SKM-1 treated with dmso at 0.1 percent for 144 hours (cell line): ENCODE measurements around the gene COL9A2.
"Not testable (repeated sequence)": the region's sequence is repeated elsewhere in the genome, so short reads cannot be mapped to it uniquely, and the experiment has no call there.

Source experiments
- DNase-seq: peaks from one replicate; lab custom pipeline; 2025; ENCODE audit not compliant: unreplicated experiment; lab: John Stamatoyannopoulos, UW

Gene COL9A2

GRCh38 chr1:40316595-40317393, at the start of gene COL9A2:
COL9A2 (minus strand) TSS chr1:40317286; CDS start chr1:40317197, 89 bp downstream.
- no peak for DNase-seq

DNA sequence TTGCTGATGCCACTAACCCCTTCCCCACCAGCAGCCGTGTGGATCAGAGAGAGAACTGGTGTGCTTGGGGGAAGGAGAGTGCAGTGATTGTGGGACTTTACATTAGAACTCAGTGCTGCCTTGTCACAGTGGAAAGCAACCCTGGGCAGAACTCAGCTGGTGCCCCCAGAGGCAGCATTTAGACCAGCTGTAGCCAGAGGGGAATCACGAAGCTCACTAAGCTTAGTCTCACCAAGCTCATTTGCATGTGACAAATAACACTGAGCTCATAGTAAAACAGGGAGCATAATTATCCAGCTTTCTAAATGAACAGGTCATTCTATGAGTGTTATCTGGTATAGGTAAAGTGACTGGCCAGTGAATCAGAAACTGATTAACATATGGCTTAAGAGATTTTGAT, 46.6 kb upstream of the COL9A2 start:
- DNase-seq, result no peak

- DNase-seq, result no peak
Measured at GRCh38 chr1:40362699-40363098, 45.6 kb upstream of the COL9A2 start.

DNA sequence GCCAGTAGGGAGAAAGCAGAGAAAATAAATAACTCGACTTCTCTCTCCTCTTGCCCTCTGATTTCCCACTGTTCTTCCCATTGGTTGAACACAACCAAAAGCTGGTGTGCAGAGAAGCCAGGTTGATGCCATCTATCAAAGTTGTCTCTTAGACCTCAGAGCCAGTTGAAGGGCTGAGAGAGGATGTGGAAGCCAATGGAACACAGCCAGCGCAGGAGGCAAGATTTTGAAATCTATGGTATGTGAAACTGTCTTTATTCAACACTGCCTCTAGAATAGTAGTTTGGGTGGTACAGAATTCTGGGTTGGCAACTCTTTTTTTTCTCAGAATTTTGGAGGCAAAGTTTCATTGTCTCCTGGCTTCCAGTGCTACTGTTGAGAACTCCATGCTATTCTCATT, 45.1 kb upstream of the COL9A2 start:
- no peak for DNase-seq

GRCh38 chr1:40361637-40362036, 44.6 kb upstream of the COL9A2 start:
- DNase-seq, result no peak

DNA sequence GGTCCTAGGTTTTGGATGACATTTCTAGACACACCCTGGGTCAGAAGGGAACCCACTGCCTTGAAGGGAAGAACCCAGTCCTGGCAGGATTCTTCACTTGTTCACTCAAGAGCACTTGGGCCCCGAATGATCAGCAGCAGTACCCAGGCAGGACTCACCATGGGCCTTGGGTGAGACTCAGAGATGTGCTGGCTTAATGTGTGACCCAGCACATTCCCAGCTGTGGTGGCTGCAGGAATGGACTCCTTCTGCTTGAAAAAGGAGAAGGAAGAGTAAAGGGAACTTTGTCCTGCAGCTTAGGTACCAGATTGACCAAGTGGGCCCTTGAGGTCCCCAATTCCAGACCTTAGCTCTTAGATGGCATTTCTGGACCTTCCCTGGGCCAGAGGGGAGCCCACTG, 44.1 kb upstream of the COL9A2 start:
- DNase-seq, result no peak

GRCh38 chr1:40360631-40361030, 43.5 kb upstream of the COL9A2 start:
- no peak for DNase-seq

DNA sequence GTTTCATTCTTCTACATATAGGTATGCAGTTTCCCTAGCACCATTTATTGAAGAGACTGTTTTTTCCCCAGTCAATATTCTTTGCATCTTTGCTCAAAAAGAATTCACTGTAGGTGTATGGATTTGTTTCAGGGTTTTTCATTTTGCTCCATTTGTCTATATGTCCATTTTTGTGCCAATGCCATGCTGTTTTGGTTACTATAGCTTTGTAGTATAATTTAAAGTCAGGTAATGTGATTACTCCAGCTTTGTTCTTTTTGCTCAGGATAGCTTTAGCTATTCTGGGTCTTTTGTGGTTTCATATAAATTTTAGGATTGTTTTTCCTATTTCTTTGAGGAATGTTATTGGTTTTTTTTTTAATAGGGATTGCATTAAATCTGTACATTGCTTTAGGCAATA, 40.5 kb upstream of the COL9A2 start:
- DNase-seq, result no peak

- no peak for DNase-seq
Measured at GRCh38 chr1:40353082-40353481, 36.0 kb upstream of the COL9A2 start.

DNA sequence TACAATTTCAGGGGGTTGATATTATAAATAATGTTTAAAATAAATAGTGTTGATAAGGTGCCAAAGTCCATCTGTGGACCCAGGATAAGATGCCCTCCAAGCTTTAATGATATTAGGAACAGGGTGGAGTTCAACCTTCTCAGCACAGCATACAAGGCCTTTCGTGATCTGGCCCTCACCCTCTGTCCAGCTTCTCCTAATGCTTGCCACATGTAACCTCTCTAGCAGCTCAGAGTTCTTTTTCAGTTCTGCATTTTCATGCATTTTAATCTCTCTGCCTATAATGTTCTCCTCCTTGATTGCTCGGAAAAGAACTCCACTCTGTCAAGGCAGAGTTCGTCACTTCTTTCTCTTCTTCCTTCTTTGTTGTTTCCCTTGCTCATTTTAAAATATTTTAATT, 35.0 kb upstream of the COL9A2 start:
- DNase-seq, result peak; percentile 34

DNA sequence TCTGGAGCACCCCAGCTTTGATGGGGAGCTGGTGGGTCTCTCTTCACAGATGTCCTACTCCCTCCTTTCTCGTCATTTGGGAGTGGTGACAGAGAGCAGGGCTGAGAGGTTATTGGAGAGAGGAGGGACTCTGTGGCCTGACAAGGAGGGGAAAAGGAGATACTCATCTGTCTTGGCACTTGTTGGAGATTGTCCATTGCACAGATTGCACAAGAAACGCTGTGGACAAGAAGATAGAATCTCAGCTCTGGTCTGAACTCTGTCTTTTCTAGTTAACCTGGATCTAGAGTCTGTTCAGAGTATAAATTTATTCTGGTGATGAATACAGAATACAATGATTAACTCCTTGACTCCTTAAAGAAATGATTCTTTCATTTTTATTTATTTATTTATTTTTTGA, 34.0 kb upstream of the COL9A2 start:
- no peak for DNase-seq

GRCh38 chr1:40350391-40350790, 33.3 kb upstream of the COL9A2 start:
- DNase-seq, result no peak

- peak; percentile 49 for DNase-seq
Measured at GRCh38 chr1:40344597-40344996, 27.5 kb upstream of the COL9A2 start.

- not testable (repeated sequence) for DNase-seq
Measured at GRCh38 chr1:40342381-40342717, 25.3 kb upstream of the COL9A2 start.

- DNase-seq, result no peak
Measured at GRCh38 chr1:40341491-40342380, 24.6 kb upstream of the COL9A2 start.

DNA sequence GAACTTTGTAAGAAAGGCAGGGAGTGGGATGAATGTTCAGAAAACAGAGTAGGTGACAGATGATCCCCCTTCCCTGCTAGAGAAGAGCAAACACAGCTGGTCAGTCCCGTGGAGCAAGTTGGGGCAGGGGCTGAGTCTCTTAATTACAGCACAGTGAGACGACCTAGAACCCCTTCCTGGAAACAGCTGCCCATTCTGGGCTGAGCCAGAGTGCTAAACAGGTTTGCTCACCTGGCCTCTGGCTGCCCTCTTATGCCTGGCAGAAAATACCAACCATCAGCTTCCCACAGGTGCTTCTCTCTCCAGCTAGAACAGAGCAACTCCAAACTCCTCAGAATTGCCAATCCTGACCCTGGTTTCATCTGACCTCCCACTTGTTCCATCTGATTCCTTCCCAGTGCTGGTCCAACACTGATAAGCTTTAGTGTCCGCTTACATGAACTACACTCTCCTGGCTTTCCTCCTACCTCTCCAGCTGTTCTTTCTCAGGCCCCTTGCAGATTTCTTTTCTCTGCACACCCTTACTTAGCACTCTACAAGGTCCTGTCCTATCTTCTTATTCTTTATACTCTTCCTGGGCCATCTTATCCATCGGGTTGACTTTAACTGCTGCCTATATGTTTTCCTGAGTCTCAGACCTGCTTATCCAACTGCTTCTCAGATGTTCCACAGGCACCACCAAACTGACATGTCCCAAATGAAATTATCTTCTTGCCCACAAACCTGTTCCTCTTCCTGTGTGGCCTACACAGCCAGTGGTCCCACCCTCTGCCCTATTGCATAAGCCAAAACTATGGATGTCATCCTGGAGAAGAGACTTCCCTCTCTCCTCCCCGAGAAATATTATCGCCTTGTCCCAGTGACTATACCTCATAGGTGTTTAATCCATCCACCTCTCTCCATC, 22.6 kb upstream of the COL9A2 start:
- no peak for DNase-seq

- DNase-seq, result peak; percentile 54
Measured at GRCh38 chr1:40338745-40339419, 21.8 kb upstream of the COL9A2 start.

GRCh38 chr1:40337443-40337842, 20.4 kb upstream of the COL9A2 start:
- no peak for DNase-seq

DNA sequence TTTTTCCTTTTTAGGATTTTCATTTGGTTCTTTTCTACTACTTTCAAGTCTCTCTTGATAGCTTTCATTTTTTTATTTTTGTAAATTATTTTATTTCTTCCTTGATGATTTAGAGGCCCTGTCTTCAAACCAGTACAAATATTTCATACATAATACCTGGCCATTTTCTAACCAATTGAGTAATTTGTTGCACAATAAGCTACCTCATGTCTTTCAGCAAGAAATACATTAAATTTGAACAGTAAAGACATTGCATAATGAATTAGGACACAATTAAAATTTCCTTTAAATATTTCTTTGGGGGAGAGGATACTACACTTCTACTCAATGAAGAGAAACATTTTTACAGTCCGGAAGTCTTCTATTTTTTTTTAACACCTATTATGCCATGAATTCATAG, 15.6 kb upstream of the COL9A2 start:
- no peak for DNase-seq

DNA sequence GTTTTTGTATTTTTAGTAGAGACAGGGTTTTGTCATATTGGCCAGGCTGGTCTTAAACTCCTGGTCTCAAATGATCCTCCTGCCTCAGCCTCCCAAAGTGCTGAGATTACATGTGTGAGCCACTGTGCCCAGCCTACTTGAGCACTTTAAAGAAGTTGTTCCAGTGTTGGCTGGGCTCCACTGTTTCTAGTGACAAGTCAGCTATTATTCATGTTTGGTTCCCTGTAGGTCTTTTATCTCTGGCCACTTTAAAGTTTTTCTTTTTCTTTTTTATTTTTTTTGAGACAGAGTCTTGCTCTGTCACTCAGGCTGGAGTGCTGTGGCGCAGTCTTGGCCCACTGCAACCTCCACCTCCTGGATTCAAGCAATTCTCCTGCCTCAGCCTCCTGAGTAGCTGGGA, 14.3 kb upstream of the COL9A2 start:
- not testable (repeated sequence) for DNase-seq
